HG02885 (cell line): ENCODE data around the gene OSTC.
"Not testable (repeated sequence)": the region's sequence is repeated elsewhere in the genome, so short reads cannot be mapped to it uniquely, and the experiment has no call there.

Source experiments
- ATAC-seq: cut with Tn5 transposase; IDR thresholded peaks from one replicate; pipeline ENCODE4 v1.9.1; 2021; ENCODE audit warnings: mild to moderate bottlenecking; ENCODE audit not compliant: unreplicated experiment, poor library complexity

OSTC gene

GRCh38 chr4:108709722-108710121 lies 59.3 kb downstream of the OSTC start:
- ATAC-seq = no peak

GRCh38 chr4:108710578-108710977 lies 60.2 kb downstream of the OSTC start:
- not testable (repeated sequence) for ATAC-seq

- no peak for ATAC-seq
Observed at GRCh38 chr4:108714880-108715279, 64.5 kb downstream of the OSTC start.

- ATAC-seq = no peak
Observed at GRCh38 chr4:108716340-108716739, 65.9 kb downstream of the OSTC start.

- ATAC-seq = no peak
Observed at GRCh38 chr4:108717386-108717785, 67.0 kb downstream of the OSTC start.
